GM12872 (cell line): ENCODE results near the gene DAB2.

Experiments
- TF ChIP-seq, protein P1 (sequence below): IDR thresholded peaks from 3 replicates; pipeline ENCODE4 v1.5.1; 2011; ENCODE audit warnings: low read depth, mild to moderate bottlenecking, low read length, moderate library complexity; ENCODE audit not compliant: insufficient read depth

The DAB2 gene

GRCh38 chr5:39363217-39363616, 61.6 kb downstream of the DAB2 start:
- TF ChIP-seq, protein P1, sequence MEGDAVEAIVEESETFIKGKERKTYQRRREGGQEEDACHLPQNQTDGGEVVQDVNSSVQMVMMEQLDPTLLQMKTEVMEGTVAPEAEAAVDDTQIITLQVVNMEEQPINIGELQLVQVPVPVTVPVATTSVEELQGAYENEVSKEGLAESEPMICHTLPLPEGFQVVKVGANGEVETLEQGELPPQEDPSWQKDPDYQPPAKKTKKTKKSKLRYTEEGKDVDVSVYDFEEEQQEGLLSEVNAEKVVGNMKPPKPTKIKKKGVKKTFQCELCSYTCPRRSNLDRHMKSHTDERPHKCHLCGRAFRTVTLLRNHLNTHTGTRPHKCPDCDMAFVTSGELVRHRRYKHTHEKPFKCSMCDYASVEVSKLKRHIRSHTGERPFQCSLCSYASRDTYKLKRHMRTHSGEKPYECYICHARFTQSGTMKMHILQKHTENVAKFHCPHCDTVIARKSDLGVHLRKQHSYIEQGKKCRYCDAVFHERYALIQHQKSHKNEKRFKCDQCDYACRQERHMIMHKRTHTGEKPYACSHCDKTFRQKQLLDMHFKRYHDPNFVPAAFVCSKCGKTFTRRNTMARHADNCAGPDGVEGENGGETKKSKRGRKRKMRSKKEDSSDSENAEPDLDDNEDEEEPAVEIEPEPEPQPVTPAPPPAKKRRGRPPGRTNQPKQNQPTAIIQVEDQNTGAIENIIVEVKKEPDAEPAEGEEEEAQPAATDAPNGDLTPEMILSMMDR, result no peak

GRCh38 chr5:39362646-39363045, 62.1 kb downstream of the DAB2 start:
- TF ChIP-seq, protein P1, result no peak

DNA sequence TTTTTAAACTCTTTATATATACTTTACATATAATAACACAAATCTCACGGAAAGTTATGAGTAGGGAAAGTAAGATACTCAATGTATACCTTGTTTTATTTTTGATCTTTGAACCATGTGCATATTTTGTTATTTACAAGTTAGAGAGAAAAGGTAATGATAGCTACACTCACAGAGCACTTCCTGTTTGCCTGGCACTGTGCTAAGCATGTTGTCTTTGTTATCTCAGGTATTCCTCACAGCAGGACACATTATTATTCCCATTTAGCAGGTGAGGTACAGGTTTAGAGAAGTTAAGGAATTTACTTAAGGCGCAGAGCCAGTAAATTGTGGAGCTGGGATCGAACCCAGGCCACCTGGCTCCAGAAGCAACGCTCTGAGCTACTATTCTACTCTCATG, 63.5 kb downstream of the DAB2 start:
- TF ChIP-seq, protein P1, result no peak

DNA sequence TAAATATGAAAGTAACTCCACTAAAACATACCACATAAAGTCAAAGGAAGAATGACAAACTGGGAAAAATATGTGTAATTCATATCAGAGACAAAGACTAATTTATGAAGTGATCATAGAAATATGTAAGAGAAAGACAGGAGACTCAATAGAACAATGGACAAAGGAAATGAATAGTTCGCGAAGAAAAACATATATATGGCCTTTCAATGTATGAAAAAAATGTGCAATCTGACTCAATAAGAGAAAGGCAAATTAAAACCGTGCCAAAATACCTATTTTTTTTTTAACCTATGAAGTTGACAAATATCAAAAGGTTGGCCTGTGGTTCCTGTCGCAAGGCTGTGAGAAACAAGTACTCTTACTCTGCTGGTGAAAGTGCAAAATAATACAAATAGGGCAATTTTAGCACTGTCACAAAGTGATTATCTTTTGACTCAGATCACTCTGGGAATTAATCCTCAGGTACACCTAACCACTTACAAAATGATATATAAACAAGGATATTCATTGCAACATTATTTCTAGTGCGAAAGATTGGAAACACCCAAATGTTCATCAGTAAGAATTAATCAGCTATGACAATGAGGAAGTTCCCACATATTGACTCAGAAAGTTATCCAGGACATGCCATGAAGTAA, 64.2 kb downstream of the DAB2 start:
- TF ChIP-seq, protein P1, result no peak

- TF ChIP-seq, protein P1, result no peak
These were observed 68.5 kb downstream of the DAB2 start for GRCh38 chr5:39356263-39356662.

- TF ChIP-seq, protein P1, result no peak
These were observed 69.5 kb downstream of the DAB2 start for GRCh38 chr5:39355324-39355723.

- TF ChIP-seq, protein P1, result no peak
These were observed 70.9 kb downstream of the DAB2 start for GRCh38 chr5:39353717-39354399.
